ENCODE data around the gene MUCL3. TPM values are rescaled to one million over a fixed set of nuclear protein-coding genes. Genes with fewer than 3 reads are reported as not detected.
"Not testable (repeated sequence)": the region's sequence is repeated elsewhere in the genome, so short reads cannot be mapped to it uniquely, and the experiment has no call there.

Gene MUCL3
- total RNA-seq, 2 experiments from 2014 or later = not detected

- Histone ChIP-seq H3K36me3 (ENCODE audit: insufficient read depth, low read length) (peaks cover 21% of the 10 kb centered on the region), H3K4me3 (ENCODE audit: low read length) (peak overlapping the region; percentile 81), H3K4me1 (ENCODE audit: insufficient read depth, low read length) (peaks cover 18% of the 10 kb centered on the region), H3K27me3 (ENCODE audit: control insufficient read depth in 1 of 2, insufficient read depth in 2 of 2, low read length in 2 of 2) (no peaks in the 10 kb centered on the region), H3K27ac (ENCODE audit: low read depth in 1 of 2, low read length in 2 of 2) (no peak overlapping the region), H3K9me3 (ENCODE audit: control insufficient read depth in 1 of 2, insufficient read depth in 1 of 2, low read length in 2 of 2) (no peaks in the 10 kb centered on the region)
- Mint-ChIP-seq H3K4me1 (ENCODE audit: low read depth) (peaks cover 22% of the 10 kb centered on the region), H3K27me3 (no peaks in the 10 kb centered on the region), H3K9me3 (no peaks in the 10 kb centered on the region), H3K36me3 (ENCODE audit: low read depth) (peaks cover 41% of the 10 kb centered on the region), H3K27ac (no peak overlapping the region), H3K4me3 (peak overlapping the region; percentile 98)
- POLR2A ChIA-PET = interaction anchor here (1.4 kb wide), 1 partner anchor 291 kb away, joined by 4 read pairs; the partner anchor contains the start of genes MRPS18B and PPP1R10
- CTCF ChIA-PET = no interaction called here
- intact Hi-C loops (cut with DNase I, micrococcal nuclease) = loop anchor here in 1 of 2 experiments (5.0 kb wide), 1 partner anchor 281 kb away; the partner anchor contains the start of gene ATAT1
- ATAC-seq (ENCODE audit: poor library complexity) = no peak
- TF ChIP-seq CTCF (IDR thresholded peaks at IDR 0.05) = no peak
- no peak for DNase-seq
Observed at GRCh38 chr6:30908700-30909099, 32.1 kb upstream of the MUCL3 start.

- H3K27me3 Mint-ChIP-seq; H3K9me3 Mint-ChIP-seq; H3K27ac ChIP-seq (ENCODE audit: low read depth in 1 of 2, low read length in 2 of 2); DNase-seq; H3K27me3 ChIP-seq (ENCODE audit: control insufficient read depth in 1 of 2, insufficient read depth in 2 of 2, low read length in 2 of 2); H3K27ac Mint-ChIP-seq; H3K9me3 ChIP-seq (ENCODE audit: control insufficient read depth in 1 of 2, insufficient read depth in 1 of 2, low read length in 2 of 2); H3K4me3 ChIP-seq (ENCODE audit: low read length); CTCF ChIA-PET; ATAC-seq (ENCODE audit: poor library complexity): not testable (repeated sequence)
- H3K4me1 Mint-ChIP-seq (ENCODE audit: low read depth) = peaks cover 34% of the 10 kb centered on the region
- H3K36me3 ChIP-seq (ENCODE audit: insufficient read depth, low read length) = peaks cover 21% of the 10 kb centered on the region
- H3K4me3 Mint-ChIP-seq = peak overlapping the region; percentile 50
- H3K36me3 Mint-ChIP-seq (ENCODE audit: low read depth) = peaks cover 45% of the 10 kb centered on the region
- intact Hi-C loops (cut with DNase I, micrococcal nuclease) = loop anchor here in 1 of 2 experiments (10.0 kb wide), 1 partner anchor 586 kb away; the partner anchor contains the start of gene TRIM39
- peaks cover 32% of the 10 kb centered on the region for H3K4me1 ChIP-seq (ENCODE audit: insufficient read depth, low read length)
- POLR2A ChIA-PET = interaction anchor here (0.9 kb wide), 1 partner anchor 43 kb away, joined by 4 read pairs; no protein-coding TSS in a partner anchor
Observed at GRCh38 chr6:30910473-30910872, 30.3 kb upstream of the MUCL3 start.

- H3K36me3 Mint-ChIP-seq (ENCODE audit: low read depth) = peaks cover 64% of the 10 kb centered on the region
- no peaks in the 10 kb centered on the region for H3K9me3 Mint-ChIP-seq
- DNase-seq (no peak), ATAC-seq (ENCODE audit: poor library complexity) (no peak)
- POLR2A ChIA-PET = interaction anchor here (1.0 to 1.9 kb wide), 6 partner anchors 12 to 587 kb away, joined by 3 to 11 read pairs (median 5); no protein-coding TSS in a partner anchor
- Histone ChIP-seq H3K36me3 (ENCODE audit: insufficient read depth, low read length) (peaks cover 36% of the 10 kb centered on the region), H3K4me3 (ENCODE audit: low read length) (no peak overlapping the region), H3K27ac (ENCODE audit: low read depth in 1 of 2, low read length in 2 of 2) (no peak overlapping the region), H3K4me1 (ENCODE audit: insufficient read depth, low read length) (peaks cover 28% of the 10 kb centered on the region), H3K9me3 (ENCODE audit: control insufficient read depth in 1 of 2, insufficient read depth in 1 of 2, low read length in 2 of 2) (no peaks in the 10 kb centered on the region), H3K27me3 (ENCODE audit: control insufficient read depth in 1 of 2, insufficient read depth in 2 of 2, low read length in 2 of 2) (no peaks in the 10 kb centered on the region)
- no peaks in the 10 kb centered on the region for H3K27me3 Mint-ChIP-seq
- no peak for TF ChIP-seq CTCF (IDR thresholded peaks at IDR 0.05)
- intact Hi-C loops (cut with DNase I, micrococcal nuclease) = loop anchor here in 1 of 2 experiments (10.0 kb wide), 1 partner anchor 588 kb away; the partner anchor contains the start of gene TRIM39
- H3K4me1 Mint-ChIP-seq (ENCODE audit: low read depth) = peaks cover 34% of the 10 kb centered on the region
- CTCF ChIA-PET = interaction anchor here (0.9 to 2.9 kb wide), 4 partner anchors 85 to 175 kb away, joined by 4 to 13 read pairs (median 7); no protein-coding TSS in a partner anchor
- H3K27ac Mint-ChIP-seq = peak overlapping the region; percentile 59
- peak overlapping the region; percentile 96 for H3K4me3 Mint-ChIP-seq
Observed at GRCh38 chr6:30912746-30913520, 27.8 kb upstream of the MUCL3 start.
